SU-DHL-6 (cell line): ENCODE measurements around the gene SLC25A13.

Source experiments
- H2AFZ ChIP-seq: fragments of 200-600 bp; sonication (generic); 2 replicates; pipeline ENCODE4 v1.6.1; 2014; ENCODE audit warnings: low read depth, mild to moderate bottlenecking, moderate library complexity, mixed read lengths, antibody characterized with exemption, low read length; ENCODE audit not compliant: severe bottlenecking
- H3F3A ChIP-seq: fragments of 200-600 bp; shearing (Covaris generic); 2 replicates; pipeline ENCODE4 v1.6.0; 2016; ENCODE audit warnings: antibody characterized with exemption, mild to moderate bottlenecking; ENCODE audit not compliant: insufficient read depth
- H3K27ac ChIP-seq: fragments of 200-600 bp; sonication (generic); 2 replicates; pipeline ENCODE4 v1.5.1; 2016; ENCODE audit warnings: low read depth, mild to moderate bottlenecking, low read length, moderate library complexity, mixed read lengths
- H3K27me3 ChIP-seq: fragments of 200-600 bp; sonication (generic), shearing (Covaris generic); 2 replicates; pipeline ENCODE4 v1.6.0; 2014; ENCODE audit warnings: mild to moderate bottlenecking, low read length
- H3K36me3 ChIP-seq: fragments of 200-600 bp; sonication (generic); 2 replicates; pipeline ENCODE4 v1.6.1; 2014; ENCODE audit warnings: mild to moderate bottlenecking, low read length, mixed read lengths
- H3K4me2 ChIP-seq: fragments of 300-600, 200-600 bp; shearing (Covaris generic), sonication (generic); 2 replicates; pipeline ENCODE4 v1.6.0; 2014; ENCODE audit warnings: low read length, low read depth, mild to moderate bottlenecking; ENCODE audit not compliant: poor library complexity, severe bottlenecking
- H3K4me3 ChIP-seq: fragments of 200-600 bp; sonication (generic); 2 replicates; pipeline ENCODE4 v1.5.1; 2014; ENCODE audit warnings: antibody characterized with exemption, low read length, mild to moderate bottlenecking, mixed read lengths; ENCODE audit not compliant: insufficient read depth, poor library complexity, severe bottlenecking
- H3K79me2 ChIP-seq: fragments of 200-600 bp; sonication (generic); 2 replicates; pipeline ENCODE4 v1.6.1; 2014; ENCODE audit warnings: mild to moderate bottlenecking, low read length, moderate library complexity; ENCODE audit not compliant: insufficient read depth
- H3K9ac ChIP-seq: fragments of 200-600 bp; sonication (generic); 2 replicates; pipeline ENCODE4 v1.7.0; 2014; ENCODE audit warnings: mild to moderate bottlenecking, low read length
- H3K9me2 ChIP-seq: fragments of 200-600 bp; sonication (generic); replicated peaks from 2 replicates; pipeline ENCODE4 v1.6.1; 2014; ENCODE audit warnings: low read length; ENCODE audit not compliant: insufficient read depth
- H3K9me3 ChIP-seq: fragments of 200-600 bp; sonication (generic); 2 replicates; pipeline ENCODE4 v1.6.1; 2014; ENCODE audit warnings: low read length, mixed read lengths; ENCODE audit not compliant: insufficient read depth
- H4K20me1 ChIP-seq: fragments of 200-600 bp; sonication (generic); 2 replicates; pipeline ENCODE4 v1.6.1; 2014; ENCODE audit warnings: low read depth, mild to moderate bottlenecking, antibody characterized with exemption, low read length, moderate library complexity, mixed read lengths
- CTCF ChIP-seq: fragments of 200-600 bp; sonication (generic); IDR thresholded peaks from one replicate; pipeline ENCODE4 v1.5.1; 2017; ENCODE audit warnings: antibody characterized with exemption, mild to moderate bottlenecking, low read length, moderate library complexity; ENCODE audit not compliant: insufficient read depth, poor library complexity, severe bottlenecking
- EZH2phosphoT487 ChIP-seq: fragments of 200-600 bp; sonication (generic), shearing (Covaris generic); conservative IDR thresholded peaks from 2 replicates; pipeline ENCODE4 v1.6.1; 2018; ENCODE audit warnings: mild to moderate bottlenecking, antibody characterized with exemption, low read length, moderate library complexity, mixed read lengths

SLC25A13 gene

GRCh38 chr7:96238474-96238873 is 83.4 kb downstream of the SLC25A13 start:
- no peaks in the 10 kb centered on the region for H3K9me3 ChIP-seq
- no peak overlapping the region for H2AFZ ChIP-seq
- no peaks in the 10 kb centered on the region for H3F3A ChIP-seq
- H3K27me3 ChIP-seq: no peaks in the 10 kb centered on the region
- H3K4me2 ChIP-seq: no peak overlapping the region
- no peaks in the 10 kb centered on the region for H3K9me2 ChIP-seq
- TF ChIP-seq CTCF (no peak), EZH2phosphoT487 (no peak)
- H3K9ac ChIP-seq: no peak overlapping the region
- no peaks in the 10 kb centered on the region for H3K36me3 ChIP-seq
- no peaks in the 10 kb centered on the region for H4K20me1 ChIP-seq
- H3K4me3 ChIP-seq: no peak overlapping the region
- H3K79me2 ChIP-seq: no peaks in the 10 kb centered on the region
- H3K27ac ChIP-seq: no peak overlapping the region

GRCh38 chr7:96237040-96237439 is 84.9 kb downstream of the SLC25A13 start:
- Histone ChIP-seq H3K9me2 (no peaks in the 10 kb centered on the region), H3K4me2 (no peak overlapping the region), H4K20me1 (no peaks in the 10 kb centered on the region), H3K9ac (no peak overlapping the region), H3F3A (no peaks in the 10 kb centered on the region), H2AFZ (no peak overlapping the region), H3K27ac (no peak overlapping the region), H3K27me3 (no peaks in the 10 kb centered on the region), H3K79me2 (no peaks in the 10 kb centered on the region), H3K4me3 (no peak overlapping the region), H3K36me3 (no peaks in the 10 kb centered on the region), H3K9me3 (no peaks in the 10 kb centered on the region)
- no peak for TF ChIP-seq EZH2phosphoT487
- no peak for TF ChIP-seq CTCF

GRCh38 chr7:96236198-96237039 is 85.5 kb downstream of the SLC25A13 start:
- Histone ChIP-seq H3K9ac (no peak overlapping the region), H3K79me2 (no peaks in the 10 kb centered on the region), H3K9me2 (no peaks in the 10 kb centered on the region), H3K9me3 (no peaks in the 10 kb centered on the region), H3K27ac (no peak overlapping the region), H3K27me3 (no peaks in the 10 kb centered on the region), H2AFZ (no peak overlapping the region), H3F3A (no peaks in the 10 kb centered on the region), H4K20me1 (no peaks in the 10 kb centered on the region), H3K4me3 (no peak overlapping the region), H3K4me2 (no peak overlapping the region), H3K36me3 (no peaks in the 10 kb centered on the region)
- no peak for TF ChIP-seq EZH2phosphoT487
- no peak for TF ChIP-seq CTCF
